HEK293T (cell line): Measurements from ENCODE around the gene ZDHHC17.

ENCODE experiments used
- ARNT ChIP-seq: fragments of 450-650 bp; IDR thresholded peaks from 2 replicates; pipeline ENCODE4 v1.6.1; 2017; ENCODE audit warnings: mild to moderate bottlenecking
- BHLHE40 ChIP-seq: fragments of 450-650 bp; IDR thresholded peaks from 2 replicates; pipeline ENCODE4 v1.6.1; 2016; ENCODE audit warnings: mild to moderate bottlenecking, moderate library complexity, borderline replicate concordance
- CTBP1 ChIP-seq: fragments of 450-650 bp; IDR thresholded peaks from 2 replicates; pipeline ENCODE4 v1.6.1; 2016; ENCODE audit warnings: borderline replicate concordance
- ELF4 ChIP-seq: fragments of 450-650 bp; IDR thresholded peaks from 2 replicates; pipeline ENCODE4 v1.6.1; 2017; ENCODE audit warnings: antibody characterized with exemption
- FOXA1 ChIP-seq: fragments of 450-650 bp; IDR thresholded peaks from 2 replicates; pipeline ENCODE4 v1.6.1; 2016; ENCODE audit warnings: mild to moderate bottlenecking
- FOXK2 ChIP-seq: fragments of 450-650 bp; IDR thresholded peaks from 2 replicates; pipeline ENCODE4 v1.6.1; 2016; ENCODE audit warnings: mild to moderate bottlenecking
- FOXM1 ChIP-seq: fragments of 450-650 bp; IDR thresholded peaks from 2 replicates; pipeline ENCODE4 v1.6.1; 2017; ENCODE audit warnings: mild to moderate bottlenecking, borderline replicate concordance
- LEF1 ChIP-seq: fragments of 450-650 bp; IDR thresholded peaks from 2 replicates; pipeline ENCODE4 v1.6.1; 2017; ENCODE audit warnings: mild to moderate bottlenecking, borderline replicate concordance
- PKNOX1 ChIP-seq: fragments of 450-650 bp; IDR thresholded peaks from 2 replicates; pipeline ENCODE4 v1.6.1; 2016
- SP1 ChIP-seq: fragments of 450-650 bp; IDR thresholded peaks from 2 replicates; pipeline ENCODE4 v1.6.1; 2017
- SUZ12 ChIP-seq: fragments of 450-650 bp; IDR thresholded peaks from 2 replicates; pipeline ENCODE4 v1.6.1; 2016; ENCODE audit warnings: mild to moderate bottlenecking
- TARDBP ChIP-seq: fragments of 450-650 bp; IDR thresholded peaks from 2 replicates; pipeline ENCODE4 v1.6.1; 2016
- ZNF384 ChIP-seq: fragments of 450-650 bp; IDR thresholded peaks from 2 replicates; pipeline ENCODE4 v1.6.1; 2016

DNA sequence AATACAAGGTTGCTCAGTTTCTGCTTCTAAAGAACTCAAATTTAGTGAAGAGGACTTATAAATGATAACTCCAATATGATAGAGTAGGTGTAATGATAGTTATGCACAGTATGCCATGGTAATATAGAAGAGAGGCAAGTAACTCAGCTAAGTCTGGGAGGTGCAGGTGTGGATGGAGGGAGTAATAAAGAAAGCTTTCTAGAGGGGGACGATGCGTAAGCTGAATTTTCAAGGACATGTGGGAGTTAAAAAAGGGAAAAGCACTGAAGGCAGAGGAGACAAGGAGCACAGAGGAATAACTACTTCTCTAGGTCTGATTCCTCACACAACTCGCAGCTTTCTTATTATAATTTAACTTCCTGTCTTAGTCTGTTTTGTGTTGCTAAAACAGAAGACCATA lies 49.1 kb upstream of the ZDHHC17 start:
- TF ChIP-seq ARNT (no peak), FOXM1 (no peak), FOXK2 (no peak), TARDBP (no peak), CTBP1 (no peak), SP1 (no peak), SUZ12 (no peak), BHLHE40 (no peak), PKNOX1 (no peak), ZNF384 (no peak), ELF4 (no peak), FOXA1 (no peak), LEF1 (no peak)
